RWPE2 (cell line): ENCODE results near the gene SMYD1.

Source experiments
- ATAC-seq: fragments of 200-7000 bp; cut with Tn5 transposase; 3 replicates; pipeline ENCODE4 v1.9.1; 2021; ENCODE audit warnings: low read depth
- DNase-seq: peaks from one replicate; pipeline ENCODE4 v3.0.0-alpha.2; 2020; ENCODE audit warnings: low spot score
- H3K27ac ChIP-seq: fragments of 450-650 bp; 2 replicates; pipeline ENCODE4 v1.5.1; 2017; ENCODE audit warnings: mild to moderate bottlenecking; ENCODE audit not compliant: poor library complexity, severe bottlenecking
- H3K27me3 ChIP-seq: fragments of 250-450 bp; sonication (Bioruptor Pico); 2 replicates; pipeline ENCODE4 v1.5.1; 2021; ENCODE audit warnings: mild to moderate bottlenecking, moderate library complexity; ENCODE audit not compliant: insufficient read depth, poor library complexity, severe bottlenecking
- H3K36me3 ChIP-seq: fragments of 250-450 bp; sonication (Bioruptor Pico); 2 replicates; pipeline ENCODE4 v1.5.1; 2020; ENCODE audit warnings: low read depth, mild to moderate bottlenecking, moderate library complexity
- H3K4me1 ChIP-seq: fragments of 250-450 bp; sonication (Bioruptor Pico); 2 replicates; pipeline ENCODE4 v1.5.1; 2021; ENCODE audit warnings: mild to moderate bottlenecking, moderate library complexity; ENCODE audit not compliant: insufficient read depth, poor library complexity, severe bottlenecking
- H3K4me3 ChIP-seq: fragments of 250-450 bp; sonication (Bioruptor Pico); 2 replicates; pipeline ENCODE4 v1.5.1; 2021; ENCODE audit warnings: mild to moderate bottlenecking, moderate library complexity; ENCODE audit not compliant: severe bottlenecking
- H3K9me3 ChIP-seq: fragments of 250-450 bp; sonication (Bioruptor Pico); 2 replicates; pipeline ENCODE4 v1.5.1; 2021; ENCODE audit warnings: mild to moderate bottlenecking, moderate library complexity; ENCODE audit not compliant: severe bottlenecking
- TF ChIP-seq, protein P1 (sequence below): fragments of 450-650 bp; IDR thresholded peaks from one replicate; pipeline ENCODE4 v1.5.1; 2017; ENCODE audit warnings: mild to moderate bottlenecking, moderate library complexity; ENCODE audit not compliant: poor library complexity, severe bottlenecking

Gene SMYD1

GRCh38 chr2:88082781-88083180 is 15.2 kb downstream of the SMYD1 start:
- Histone ChIP-seq H3K9me3 (no peaks in the 10 kb centered on the region), H3K4me3 (no peak overlapping the region), H3K27me3 (no peaks in the 10 kb centered on the region), H3K36me3 (no peaks in the 10 kb centered on the region), H3K27ac (no peak overlapping the region), H3K4me1 (no peaks in the 10 kb centered on the region)
- TF ChIP-seq, protein P1, sequence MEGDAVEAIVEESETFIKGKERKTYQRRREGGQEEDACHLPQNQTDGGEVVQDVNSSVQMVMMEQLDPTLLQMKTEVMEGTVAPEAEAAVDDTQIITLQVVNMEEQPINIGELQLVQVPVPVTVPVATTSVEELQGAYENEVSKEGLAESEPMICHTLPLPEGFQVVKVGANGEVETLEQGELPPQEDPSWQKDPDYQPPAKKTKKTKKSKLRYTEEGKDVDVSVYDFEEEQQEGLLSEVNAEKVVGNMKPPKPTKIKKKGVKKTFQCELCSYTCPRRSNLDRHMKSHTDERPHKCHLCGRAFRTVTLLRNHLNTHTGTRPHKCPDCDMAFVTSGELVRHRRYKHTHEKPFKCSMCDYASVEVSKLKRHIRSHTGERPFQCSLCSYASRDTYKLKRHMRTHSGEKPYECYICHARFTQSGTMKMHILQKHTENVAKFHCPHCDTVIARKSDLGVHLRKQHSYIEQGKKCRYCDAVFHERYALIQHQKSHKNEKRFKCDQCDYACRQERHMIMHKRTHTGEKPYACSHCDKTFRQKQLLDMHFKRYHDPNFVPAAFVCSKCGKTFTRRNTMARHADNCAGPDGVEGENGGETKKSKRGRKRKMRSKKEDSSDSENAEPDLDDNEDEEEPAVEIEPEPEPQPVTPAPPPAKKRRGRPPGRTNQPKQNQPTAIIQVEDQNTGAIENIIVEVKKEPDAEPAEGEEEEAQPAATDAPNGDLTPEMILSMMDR: no peak
- DNase-seq (no peak), ATAC-seq (no peak)

DNA sequence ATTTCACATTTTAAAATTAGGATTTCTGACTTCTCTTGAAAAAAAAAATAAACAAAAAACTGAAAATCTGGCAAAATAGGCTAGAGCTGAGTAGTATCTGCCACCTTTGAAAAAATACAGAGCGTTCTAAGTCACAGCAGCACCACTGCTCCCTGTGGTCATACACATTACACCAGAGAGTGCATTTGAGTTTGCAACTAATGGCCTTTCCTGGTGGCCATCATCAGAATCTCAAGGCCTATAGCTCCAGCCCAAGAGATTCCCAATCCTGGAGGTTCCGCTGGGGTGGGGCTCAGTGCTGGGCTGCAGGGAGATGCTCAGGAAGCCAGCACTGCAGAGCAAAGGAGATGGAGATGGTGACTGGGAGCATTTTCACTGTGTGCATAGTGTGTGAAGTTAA is 17.5 kb downstream of the SMYD1 start:
- Histone ChIP-seq H3K27me3 (no peaks in the 10 kb centered on the region), H3K9me3 (no peaks in the 10 kb centered on the region), H3K4me3 (no peak overlapping the region), H3K4me1 (no peaks in the 10 kb centered on the region), H3K36me3 (no peaks in the 10 kb centered on the region), H3K27ac (no peak overlapping the region)
- TF ChIP-seq, protein P1: no peak
- no peak for ATAC-seq
- no peak for DNase-seq

GRCh38 chr2:88085602-88086001 is 18.0 kb downstream of the SMYD1 start:
- Histone ChIP-seq H3K9me3 (no peaks in the 10 kb centered on the region), H3K4me3 (no peak overlapping the region), H3K4me1 (no peaks in the 10 kb centered on the region), H3K27ac (no peak overlapping the region), H3K36me3 (no peaks in the 10 kb centered on the region), H3K27me3 (no peaks in the 10 kb centered on the region)
- TF ChIP-seq, protein P1: no peak
- ATAC-seq: no peak
- no peak for DNase-seq

DNA sequence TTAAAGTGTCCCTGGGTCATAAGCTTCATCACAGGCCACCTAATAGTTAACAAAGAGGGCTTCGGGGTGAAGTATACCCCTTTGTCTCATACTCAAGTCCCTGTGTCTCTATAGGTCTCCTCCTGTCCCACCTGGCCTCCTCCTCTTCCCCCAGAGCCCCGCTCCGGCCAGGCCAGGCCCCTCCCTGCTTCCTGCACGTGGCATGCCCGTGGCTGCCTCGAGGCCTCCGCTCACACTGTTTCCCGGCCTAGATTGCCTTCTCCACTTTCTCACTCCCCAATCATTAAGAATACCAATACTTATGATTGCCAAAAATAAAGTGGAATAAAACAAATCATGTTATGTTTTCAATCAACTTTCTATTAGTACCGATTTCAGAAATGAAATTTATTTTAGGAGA is 18.8 kb downstream of the SMYD1 start:
- no peaks in the 10 kb centered on the region for H3K27me3 ChIP-seq
- H3K27ac ChIP-seq: no peak overlapping the region
- no peak for ATAC-seq
- no peaks in the 10 kb centered on the region for H3K36me3 ChIP-seq
- no peak overlapping the region for H3K4me3 ChIP-seq
- no peaks in the 10 kb centered on the region for H3K9me3 ChIP-seq
- DNase-seq: no peak
- TF ChIP-seq, protein P1: no peak
- no peaks in the 10 kb centered on the region for H3K4me1 ChIP-seq

GRCh38 chr2:88087073-88087472 is 19.4 kb downstream of the SMYD1 start:
- TF ChIP-seq, protein P1: no peak
- H3K4me1 ChIP-seq: no peaks in the 10 kb centered on the region
- no peaks in the 10 kb centered on the region for H3K27me3 ChIP-seq
- DNase-seq (no peak), ATAC-seq (no peak)
- H3K9me3 ChIP-seq: no peaks in the 10 kb centered on the region
- H3K4me3 ChIP-seq: no peak overlapping the region
- H3K36me3 ChIP-seq: no peaks in the 10 kb centered on the region
- no peak overlapping the region for H3K27ac ChIP-seq
